ENCODE data around the gene GRIK4. TPM values are rescaled to one million over a fixed set of nuclear protein-coding genes. Genes with fewer than 3 reads are reported as not detected.

GRIK4 gene
- total and polyA plus RNA-seq, 2 experiments from 2014 or later: not detected

- no peak overlapping the region for H3K4me3 ChIP-seq
- no peaks in the 10 kb centered on the region for H3K79me2 ChIP-seq (ENCODE audit: insufficient read depth)
- DNase-seq: no peak
- no peaks in the 10 kb centered on the region for H3K9me2 ChIP-seq (ENCODE audit: insufficient read depth)
- in situ Hi-C loops (cut with MboI): no loop called here
- no peak overlapping the region for H3K27ac ChIP-seq
- H3K9ac ChIP-seq: no peak overlapping the region
- H3K36me3 ChIP-seq (ENCODE audit: low read depth): no peaks in the 10 kb centered on the region
- no peaks in the 10 kb centered on the region for H3K27me3 ChIP-seq (replicated peaks; ENCODE audit: insufficient read depth)
- H2AFZ ChIP-seq: no peak overlapping the region
- H3K9me3 ChIP-seq (ENCODE audit: low read depth): no peaks in the 10 kb centered on the region
- 0 out of 2 replicates have a peak, but pooled peaks cover 15% of the 10 kb centered on the region for H3K4me1 ChIP-seq (ENCODE audit: insufficient read depth)
- no peaks in the 10 kb centered on the region for H4K20me1 ChIP-seq (ENCODE audit: insufficient read depth)
- TF ChIP-seq EZH2 (IDR thresholded peaks at IDR 0.05; ENCODE audit: insufficient read depth, poor library complexity, severe bottlenecking) (no peak), EZH2phosphoT487 (IDR thresholded peaks at IDR 0.05; ENCODE audit: insufficient read depth, low read depth) (no peak)
- no peaks in the 10 kb centered on the region for H3F3A ChIP-seq (ENCODE audit: insufficient read depth)
- 65 to 70% methylated on average over 11 of the region's 11 CpGs for WGBS, 2 experiments (ENCODE audit: low coverage in 1 of 2, low lambda C conversion rate in 2 of 2, missing lambda C conversion rate in 2 of 2)
- no peak overlapping the region for H3K4me2 ChIP-seq (ENCODE audit: unreplicated experiment)
Observed at GRCh38 chr11:120536797-120537169, 25.2 kb downstream of the GRIK4 start.

DNA sequence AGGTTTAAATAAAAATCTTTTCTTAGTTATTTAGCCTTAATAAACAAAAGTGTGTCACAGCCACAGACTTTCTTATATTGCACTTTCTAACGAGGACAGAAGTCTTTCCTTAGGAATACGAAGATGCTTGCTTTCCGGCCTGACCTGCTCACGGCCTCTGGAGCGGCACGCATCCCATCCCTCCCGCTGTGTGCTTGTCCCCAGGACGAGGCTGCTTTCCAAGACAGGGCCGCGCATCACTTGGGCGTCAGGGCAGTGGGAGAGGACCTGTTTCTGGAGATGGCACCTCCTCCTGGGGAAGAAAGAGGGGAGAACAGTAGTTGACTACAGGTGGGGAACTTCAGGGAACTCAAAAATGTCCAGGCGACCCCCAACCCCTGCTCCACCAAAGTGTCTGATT lies 26.4 kb downstream of the GRIK4 start:
- no peak for DNase-seq
- Histone ChIP-seq H3K4me1 (ENCODE audit: insufficient read depth) (0 out of 2 replicates have a peak, but pooled peaks cover 5% of the 10 kb centered on the region), H4K20me1 (ENCODE audit: insufficient read depth) (no peaks in the 10 kb centered on the region), H3K9ac (no peak overlapping the region), H3K4me3 (no peak overlapping the region), H3K9me3 (ENCODE audit: low read depth) (no peaks in the 10 kb centered on the region), H3K36me3 (ENCODE audit: low read depth) (no peaks in the 10 kb centered on the region), H3K27me3 (replicated peaks; ENCODE audit: insufficient read depth) (no peaks in the 10 kb centered on the region), H3K4me2 (ENCODE audit: unreplicated experiment) (no peak overlapping the region), H3F3A (ENCODE audit: insufficient read depth) (no peaks in the 10 kb centered on the region), H3K27ac (no peak overlapping the region), H3K9me2 (ENCODE audit: insufficient read depth) (no peaks in the 10 kb centered on the region), H2AFZ (no peak overlapping the region), H3K79me2 (ENCODE audit: insufficient read depth) (no peaks in the 10 kb centered on the region)
- no peak for TF ChIP-seq EZH2 (IDR thresholded peaks at IDR 0.05; ENCODE audit: insufficient read depth, poor library complexity, severe bottlenecking)
- TF ChIP-seq EZH2phosphoT487 (IDR thresholded peaks at IDR 0.05; ENCODE audit: insufficient read depth, low read depth): no peak
- in situ Hi-C loops (cut with MboI): no loop called here
- 83 to 86% methylated on average over 12 of the region's 12 CpGs for WGBS, 2 experiments (ENCODE audit: low coverage in 1 of 2, low lambda C conversion rate in 2 of 2, missing lambda C conversion rate in 2 of 2)

- 52 to 65% methylated on average over 2 of the region's 2 CpGs for WGBS, 2 experiments (ENCODE audit: low coverage in 1 of 2, low lambda C conversion rate in 2 of 2, missing lambda C conversion rate in 2 of 2)
- in situ Hi-C loops (cut with MboI): no loop called here
- TF ChIP-seq EZH2phosphoT487 (IDR thresholded peaks at IDR 0.05; ENCODE audit: insufficient read depth, low read depth): no peak
- no peak for TF ChIP-seq EZH2 (IDR thresholded peaks at IDR 0.05; ENCODE audit: insufficient read depth, poor library complexity, severe bottlenecking)
Observed at GRCh38 chr11:120538707-120539106, 27.2 kb downstream of the GRIK4 start.

GRCh38 chr11:120539667-120540369 lies 28.3 kb downstream of the GRIK4 start:
- 73 to 74% methylated on average over 8 to 9 of the region's 9 CpGs for WGBS, 2 experiments (ENCODE audit: low coverage in 1 of 2, low lambda C conversion rate in 2 of 2, missing lambda C conversion rate in 2 of 2)
- Histone ChIP-seq H3F3A (ENCODE audit: insufficient read depth) (no peaks in the 10 kb centered on the region), H3K27me3 (replicated peaks; ENCODE audit: insufficient read depth) (no peaks in the 10 kb centered on the region), H3K27ac (no peak overlapping the region), H3K4me2 (ENCODE audit: unreplicated experiment) (no peak overlapping the region), H3K79me2 (ENCODE audit: insufficient read depth) (no peaks in the 10 kb centered on the region), H3K9ac (no peak overlapping the region), H2AFZ (no peak overlapping the region), H3K4me1 (ENCODE audit: insufficient read depth) (0 out of 2 replicates have a peak, but pooled peaks cover 5% of the 10 kb centered on the region), H3K9me3 (ENCODE audit: low read depth) (no peaks in the 10 kb centered on the region), H4K20me1 (ENCODE audit: insufficient read depth) (no peaks in the 10 kb centered on the region), H3K4me3 (no peak overlapping the region), H3K9me2 (ENCODE audit: insufficient read depth) (no peaks in the 10 kb centered on the region), H3K36me3 (ENCODE audit: low read depth) (no peaks in the 10 kb centered on the region)
- in situ Hi-C loops (cut with MboI): no loop called here
- TF ChIP-seq EZH2 (IDR thresholded peaks at IDR 0.05; ENCODE audit: insufficient read depth, poor library complexity, severe bottlenecking) (no peak), EZH2phosphoT487 (IDR thresholded peaks at IDR 0.05; ENCODE audit: insufficient read depth, low read depth) (no peak)
- DNase-seq: peak; percentile 76

More at GRCh38 chr11:120538707-120539106, 27.2 kb downstream of the GRIK4 start:
- Histone ChIP-seq H3K4me2 (ENCODE audit: unreplicated experiment) (no peak overlapping the region), H3K4me3 (no peak overlapping the region), H3K4me1 (ENCODE audit: insufficient read depth) (0 out of 2 replicates have a peak, but pooled peaks cover 5% of the 10 kb centered on the region), H4K20me1 (ENCODE audit: insufficient read depth) (no peaks in the 10 kb centered on the region), H3K27ac (no peak overlapping the region), H3K9me3 (ENCODE audit: low read depth) (no peaks in the 10 kb centered on the region), H3K79me2 (ENCODE audit: insufficient read depth) (no peaks in the 10 kb centered on the region), H2AFZ (no peak overlapping the region), H3K36me3 (ENCODE audit: low read depth) (no peaks in the 10 kb centered on the region), H3K9ac (no peak overlapping the region), H3F3A (ENCODE audit: insufficient read depth) (no peaks in the 10 kb centered on the region), H3K9me2 (ENCODE audit: insufficient read depth) (no peaks in the 10 kb centered on the region), H3K27me3 (replicated peaks; ENCODE audit: insufficient read depth) (no peaks in the 10 kb centered on the region)
- DNase-seq: no peak
